GM21528 (cell line): ENCODE results near the gene ATP5MC2.
"Not testable (repeated sequence)": the region's sequence is repeated elsewhere in the genome, so short reads cannot be mapped to it uniquely, and the experiment has no call there.

Experiments
- ATAC-seq: cut with Tn5 transposase; IDR thresholded peaks from one replicate; pipeline ENCODE4 v1.9.1; 2021; ENCODE audit warnings: mild to moderate bottlenecking, moderate library complexity; ENCODE audit not compliant: unreplicated experiment, low FRiP score

ATP5MC2 gene

GRCh38 chr12:53675701-53676607 is at the start of gene ATP5MC2:
Gene ATP5MC2, minus strand, starts transcription at chr12:53676083. Its CDS starts 3,469 bp downstream, at chr12:53672614.
- peak; percentile 93 for ATAC-seq

DNA sequence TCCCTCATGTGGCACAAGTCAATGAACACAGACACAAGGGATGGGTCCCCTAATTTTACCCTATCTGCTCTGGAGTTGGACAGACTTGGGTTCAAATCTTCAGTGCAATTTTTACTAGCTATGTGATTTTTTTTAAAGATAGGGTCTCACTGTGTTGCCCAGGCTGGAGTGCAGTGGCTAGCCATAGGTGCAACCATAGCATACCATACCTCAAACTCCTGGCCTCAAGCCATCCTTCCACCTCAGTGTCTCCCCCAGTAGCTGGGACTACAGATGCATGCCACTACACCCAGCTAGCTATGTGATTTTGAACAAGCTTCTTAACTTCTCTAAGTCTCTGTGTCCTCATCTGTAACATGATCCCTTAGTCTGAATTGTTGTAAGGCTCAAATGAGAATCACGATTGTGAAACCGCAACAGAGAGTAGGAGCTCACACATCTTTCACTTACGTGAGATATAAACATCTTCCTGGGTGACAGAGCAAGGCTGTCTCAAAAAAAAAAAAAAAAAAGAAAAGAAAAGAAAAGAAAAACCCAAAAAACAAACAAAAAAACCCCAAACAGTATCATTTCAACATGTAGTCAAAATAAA is 46.7 kb upstream of the ATP5MC2 start:
- no peak for ATAC-seq

GRCh38 chr12:53720946-53721345 is 45.1 kb upstream of the ATP5MC2 start:
- ATAC-seq = no peak

- no peak for ATAC-seq
Observed at GRCh38 chr12:53719649-53720048, 43.8 kb upstream of the ATP5MC2 start.

DNA sequence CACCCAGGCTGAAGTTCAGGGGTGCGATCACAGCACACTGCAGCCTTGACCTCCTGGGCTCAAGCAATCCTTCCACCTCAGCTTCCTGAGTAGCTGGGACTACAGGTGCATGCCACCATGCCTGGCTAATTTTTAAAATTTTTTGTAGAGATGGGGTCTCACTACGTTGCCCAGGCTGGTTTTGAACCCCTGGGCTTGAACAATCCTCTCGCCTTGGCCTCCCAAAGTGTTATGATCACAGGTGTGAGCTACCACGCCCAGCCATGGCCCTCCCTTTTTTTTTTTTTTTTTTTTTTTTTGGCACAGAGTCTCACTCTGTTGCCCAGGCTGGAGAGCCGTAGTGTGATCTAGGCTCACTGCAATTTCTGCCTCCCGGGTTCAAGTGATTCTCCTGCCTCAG is 42.7 kb upstream of the ATP5MC2 start:
- ATAC-seq = not testable (repeated sequence)

DNA sequence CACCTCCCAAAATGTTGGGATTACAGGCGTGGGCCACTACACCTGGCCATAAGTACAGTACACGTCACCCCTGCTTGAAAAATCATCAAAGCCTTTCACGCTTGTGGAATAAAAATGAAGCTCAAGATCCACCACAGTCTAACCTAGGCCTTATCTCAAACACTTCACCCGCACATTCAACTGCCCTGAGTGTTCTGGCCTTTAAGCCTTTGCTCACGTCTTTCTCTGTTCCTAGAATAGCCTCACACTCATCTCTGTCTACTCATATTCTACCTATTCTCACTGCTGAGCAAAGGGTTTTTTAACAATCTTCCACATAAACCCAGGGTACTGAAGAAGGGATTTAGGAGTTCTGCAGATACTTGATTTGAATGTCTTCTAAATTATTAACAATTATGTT is 41.4 kb upstream of the ATP5MC2 start:
- ATAC-seq = no peak

- no peak for ATAC-seq
Observed at GRCh38 chr12:53714004-53714403, 38.1 kb upstream of the ATP5MC2 start.

GRCh38 chr12:53713516-53713915 is 37.6 kb upstream of the ATP5MC2 start:
- ATAC-seq = no peak

GRCh38 chr12:53712059-53712643 is 36.3 kb upstream of the ATP5MC2 start:
- no peak for ATAC-seq

DNA sequence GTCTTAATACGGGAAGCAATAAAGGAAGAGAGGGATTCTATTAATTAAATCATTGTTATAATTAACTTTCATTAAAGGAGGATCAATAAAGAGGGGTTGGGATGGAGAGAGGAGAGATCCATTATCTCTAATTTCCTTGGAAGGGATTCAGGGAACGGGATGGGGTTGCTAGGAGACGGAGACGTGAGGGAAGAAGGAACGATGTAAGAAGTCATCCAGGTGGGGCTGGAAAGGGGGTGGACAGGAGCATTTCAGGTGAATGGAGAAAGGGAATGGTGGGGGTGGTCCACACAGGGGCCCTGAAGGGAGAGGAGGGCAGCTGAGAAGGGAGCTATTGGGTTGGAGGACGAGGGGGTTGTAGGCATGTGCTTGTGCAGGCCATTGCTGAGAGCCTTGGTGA is 34.2 kb upstream of the ATP5MC2 start:
- no peak for ATAC-seq

- ATAC-seq = no peak
Observed at GRCh38 chr12:53709671-53710070, 33.8 kb upstream of the ATP5MC2 start.

DNA sequence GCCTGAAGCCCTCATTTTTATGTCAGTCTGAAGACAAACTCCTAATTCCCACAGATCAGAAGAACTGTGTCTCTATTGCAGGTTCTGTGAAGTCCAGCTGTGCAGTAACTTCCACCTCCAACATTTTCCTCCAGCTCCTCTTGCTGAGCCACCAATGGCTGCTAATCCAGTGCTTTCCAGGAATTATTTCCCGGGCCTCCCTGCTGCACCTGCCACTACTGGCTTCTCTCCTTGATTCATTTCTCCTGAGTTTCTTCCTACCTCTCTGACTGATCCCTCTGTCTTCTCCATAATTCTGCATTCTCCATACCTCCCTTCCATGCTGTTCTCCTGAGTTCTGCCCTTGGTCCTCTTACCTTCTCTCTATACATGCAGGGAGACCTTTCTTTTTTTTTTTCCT is 30.2 kb upstream of the ATP5MC2 start:
- no peak for ATAC-seq

DNA sequence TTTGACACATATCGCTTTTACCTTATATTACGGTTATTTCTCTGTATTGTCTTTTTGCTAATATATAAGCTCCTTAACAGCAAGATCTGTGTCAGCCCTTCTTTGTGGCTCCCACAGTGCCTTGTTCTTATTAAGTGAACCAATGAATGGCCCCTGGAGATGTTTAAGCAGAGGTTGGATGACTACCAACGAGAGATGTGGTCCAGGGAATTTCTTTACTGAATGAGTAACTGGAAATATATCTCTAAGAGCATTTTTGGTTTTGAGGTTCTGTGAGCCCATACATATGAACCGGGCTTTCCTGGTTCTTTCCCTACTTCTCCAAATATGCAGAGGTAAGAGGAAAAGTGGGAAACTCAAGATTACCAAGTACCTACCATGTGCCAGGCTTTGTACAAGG is 27.9 kb upstream of the ATP5MC2 start:
- no peak for ATAC-seq

DNA sequence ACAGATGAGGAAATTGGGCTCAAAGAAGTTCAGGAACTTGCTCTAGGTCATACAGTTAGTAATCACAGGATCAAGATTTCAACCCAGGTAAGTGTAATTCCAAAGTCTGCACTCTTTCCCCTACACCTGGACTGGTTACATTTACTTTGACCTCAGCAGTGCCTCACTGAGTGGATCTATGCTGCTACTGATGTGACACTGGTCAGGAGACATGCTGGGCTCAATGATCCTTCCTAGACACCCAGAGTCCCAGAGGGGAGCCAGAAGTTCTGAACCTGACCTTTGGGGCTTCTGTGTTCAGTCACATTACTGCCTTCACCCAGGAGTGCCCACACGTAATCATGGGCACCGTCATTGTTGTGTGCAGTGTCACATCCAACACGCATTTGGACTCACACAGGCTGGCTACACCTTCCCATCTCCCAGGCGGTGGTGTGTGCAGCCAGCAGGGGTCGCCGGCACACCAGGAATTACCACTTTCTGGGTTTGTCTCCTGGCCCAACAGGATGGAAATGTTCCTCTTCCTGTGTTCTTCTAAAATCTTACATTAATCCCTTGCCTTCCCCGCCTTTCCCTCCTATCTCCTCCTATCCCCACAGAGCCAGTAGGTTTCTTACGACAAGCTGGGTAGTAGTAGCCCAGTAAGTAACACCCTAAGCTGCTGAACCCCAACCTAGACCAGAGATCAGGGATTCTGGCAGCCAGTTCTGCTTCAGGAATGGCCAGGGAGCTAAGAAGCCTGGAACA is 25.8 kb upstream of the ATP5MC2 start:
- ATAC-seq = no peak

DNA sequence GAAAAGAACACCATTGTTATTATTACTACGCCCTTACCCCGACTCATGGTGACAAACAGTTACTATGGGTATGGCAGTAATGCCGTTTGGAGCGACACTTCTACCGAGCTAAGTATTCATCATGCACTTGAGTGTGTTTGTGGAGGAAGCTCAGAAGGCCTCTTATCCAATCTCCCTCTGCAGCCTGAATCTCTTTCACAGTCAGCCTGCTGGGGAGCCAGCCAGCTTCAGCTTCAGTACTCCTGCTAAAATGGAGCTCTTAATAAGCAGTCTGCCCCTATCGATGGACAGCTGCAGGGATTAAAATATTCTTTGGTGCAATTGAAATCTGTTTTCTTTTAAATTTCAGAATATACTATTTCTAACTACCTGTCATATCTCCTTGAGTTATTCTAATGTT is 24.7 kb upstream of the ATP5MC2 start:
- ATAC-seq = no peak

DNA sequence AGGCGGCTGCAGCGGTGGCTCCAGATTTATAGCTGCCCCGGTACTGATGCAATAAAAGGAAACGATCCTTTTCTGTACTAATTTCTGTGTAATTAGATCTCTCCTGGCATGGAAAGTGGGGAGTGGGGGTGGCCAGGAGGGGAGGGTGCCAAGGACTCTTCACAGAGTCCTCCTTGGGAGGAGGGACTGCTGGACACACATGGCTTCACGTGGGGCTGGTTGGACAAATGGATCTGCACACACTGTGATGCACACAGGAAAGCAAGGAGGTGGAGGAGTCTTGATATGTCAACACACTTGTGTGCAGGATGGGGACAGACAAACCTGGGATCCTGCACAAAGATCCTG is 23.8 kb upstream of the ATP5MC2 start:
- ATAC-seq = no peak

DNA sequence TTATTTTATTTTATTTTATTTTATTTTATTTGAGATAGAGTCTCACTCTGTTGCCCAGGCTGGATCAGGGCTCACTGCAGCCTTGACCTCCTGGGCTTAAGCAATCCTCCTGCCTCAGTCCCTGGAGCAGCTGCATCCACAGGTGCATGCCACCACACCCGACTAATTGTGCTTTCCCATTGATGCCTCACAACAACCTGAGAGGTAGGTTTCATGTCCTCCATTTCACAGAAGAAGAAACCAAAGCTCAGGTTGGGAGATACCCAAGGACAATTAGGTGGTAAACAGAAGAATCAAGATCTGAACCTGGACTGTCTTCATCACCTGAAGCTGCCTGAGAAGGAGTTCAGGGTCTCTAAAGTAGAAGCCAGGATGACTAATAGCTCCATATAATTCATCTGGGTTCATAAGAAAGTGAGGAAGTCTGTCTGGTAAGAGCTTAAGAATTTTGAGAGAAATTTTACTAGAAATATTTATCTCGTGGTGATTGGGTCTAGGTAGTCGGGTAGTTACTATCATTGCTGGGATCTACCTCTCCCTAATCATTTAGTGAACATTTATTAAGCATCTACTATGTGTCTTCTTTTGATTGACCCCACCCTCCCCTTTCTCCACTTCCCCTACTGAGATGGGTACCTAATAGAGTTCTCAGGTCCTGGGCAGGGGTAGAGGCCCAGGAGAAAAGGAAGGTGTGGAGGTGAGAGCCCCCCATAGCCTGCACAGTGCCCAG is 23.2 kb upstream of the ATP5MC2 start:
- no peak for ATAC-seq

- no peak for ATAC-seq
Observed at GRCh38 chr12:53696655-53697331, 20.9 kb upstream of the ATP5MC2 start.

DNA sequence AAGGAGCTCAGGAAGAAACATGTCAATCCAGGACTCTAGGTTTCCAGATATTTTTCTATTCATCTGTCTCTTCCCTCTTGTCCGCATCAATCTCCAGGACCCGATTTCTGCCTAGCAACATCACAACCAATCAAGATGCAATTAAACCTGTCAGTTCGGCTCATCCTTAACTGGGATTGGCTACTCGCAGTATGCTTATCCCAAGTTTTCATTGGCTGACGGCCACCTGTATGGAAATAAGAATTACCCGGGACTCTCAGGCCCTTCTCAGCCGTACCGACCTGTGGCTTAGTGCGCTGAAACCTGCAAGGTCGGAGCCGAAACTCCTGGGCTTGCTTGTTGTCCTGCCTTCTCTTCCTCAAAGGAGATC is 20.4 kb upstream of the ATP5MC2 start:
- ATAC-seq = no peak
